Stomach (tissue), 9 donors: Measurements from ENCODE around the gene LCMT1. TPM values are rescaled to one million over a fixed set of nuclear protein-coding genes. Genes with fewer than 3 reads are reported as not detected.

Experiments
- DNase-seq, 2 donors: peaks; one replicate each; pipeline versions ENCODE4 v3.0.0 to v3.0.0-alpha.2; 2013 to 2019
- H3K27ac ChIP-seq, 5 donors: fragments of 200-600 bp in 4 of 5; sonication (generic) in 4 of 5; one replicate each; pipeline ENCODE4 v1.5.1; 2013 to 2019; ENCODE audit warnings: mild to moderate bottlenecking in 1 of 5, moderate library complexity in 1 of 5
- H3K27me3 ChIP-seq, 3 donors: fragments of 200-600 bp; sonication (generic); one replicate each; pipeline ENCODE4 v1.5.1; 2017 to 2019; ENCODE audit warnings: mixed run types in 1 of 3
- H3K36me3 ChIP-seq, 4 donors: fragments of 200-600 bp; sonication (generic); 1 replicate in 3 of 4; 2 replicates in 1 of 4; pipeline ENCODE4 v1.5.1; 2016 to 2019
- H3K4me1 ChIP-seq, 4 donors: fragments of 200-600 bp; sonication (generic); one replicate each; pipeline ENCODE4 v1.5.1; 2016 to 2019
- H3K4me3 ChIP-seq, 4 donors: fragments of 200-600 bp; sonication (generic) in 3 of 4; one replicate each; pipeline ENCODE4 v1.5.1; 2016 to 2019; ENCODE audit warnings: mild to moderate bottlenecking in 1 of 4
- H3K9me3 ChIP-seq, 4 donors: fragments of 200-600 bp; sonication (generic); one replicate each; pipeline ENCODE4 v1.5.1; 2016 to 2019
- EP300 ChIP-seq: sonication (generic); formaldehyde crosslinking; IDR thresholded peaks from one replicate; pipeline ENCODE4 v1.6.1; 2017; ENCODE audit warnings: antibody characterized with exemption
- POLR2A ChIP-seq, 4 donors: fragments of 450-650 bp; IDR thresholded peaks; one replicate each; pipeline ENCODE4 v1.6.1; 2016; ENCODE audit warnings: antibody characterized with exemption in 4 of 4, control low read depth in 2 of 4, mild to moderate bottlenecking in 1 of 4, moderate library complexity in 1 of 4
- POLR2AphosphoS5 ChIP-seq, 3 donors: sonication (generic); formaldehyde crosslinking; IDR thresholded peaks; one replicate each; pipeline ENCODE4 v1.6.1; 2016; ENCODE audit warnings: antibody characterized with exemption in 3 of 3
- WGBS, 5 donors: extraction: QIAGEN DNeasy Blood & Tissue Kit in 3 of 5; methylation state at CpG; one replicate each; pipeline versions ENCODE4 v1.1.5 to v1.1.7; 2013 to 2018; 5-methylcytosine and 5-hydroxymethylcytosine counted together
- intact Hi-C: fragments of 100-400 bp; cut with DNase I; formaldehyde crosslinking; loops from one replicate; pipeline ENCODE4 v1.15.1; 2023; ENCODE audit warnings: low total_unique reads
- polyA plus RNA-seq, 3 donors: library from polyadenylated mRNA; stranded (reverse); fragments of 200-250 nt; gene quantifications; one replicate each; pipeline ENCODE4 v1.2.3, GENCODE V29; 2013
- total RNA-seq, 5 donors: library from RNA; depleted of rRNA; stranded (reverse); fragments of >200 nt; gene quantifications; one replicate each; pipeline versions ENCODE4 v1.1.0 to v1.2.3, GENCODE V29; 2014 to 2016
- TF ChIP-seq, protein P1 (sequence below), 7 experiments: fragments of 450-650 bp in 4 of 7; fragments of 200-600 bp in 3 of 7; sonication (generic) in 3 of 7; IDR thresholded peaks; one replicate each; pipeline ENCODE4 v1.5.1; 2016 to 2019; ENCODE audit warnings: antibody characterized with exemption in 7 of 7, control low read depth in 2 of 7, mild to moderate bottlenecking in 1 of 7
- donor health status: healthy with polysubstance abuse.
- donor health status: Bipolar disorder and iron deficiency.
- donor health status: healthy.

LCMT1 gene
- total and polyA plus RNA-seq, 8 donors = 15.4 to 54.9 (median 30.9) TPM

DNA sequence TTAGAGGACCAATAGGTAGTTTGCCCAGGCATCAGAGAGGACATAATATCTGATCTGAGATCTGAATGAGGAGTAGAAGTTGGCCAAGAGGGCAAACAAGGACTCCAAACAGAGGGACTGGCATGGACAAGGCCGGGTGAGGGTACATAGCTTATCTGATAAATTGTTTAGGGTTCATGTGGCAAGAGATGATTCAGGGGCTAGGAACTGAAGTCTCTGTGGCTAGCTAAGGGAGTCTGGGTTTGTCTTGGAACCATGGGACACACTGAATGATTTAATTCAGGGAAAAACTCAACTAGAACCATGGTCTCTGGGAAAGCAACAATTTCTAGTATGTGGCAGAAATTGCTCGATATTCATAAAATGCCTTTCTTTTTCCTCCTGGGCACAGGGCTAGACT is 101.1 kb downstream of the LCMT1 start:
- H3K4me1 ChIP-seq = no peaks in the 10 kb centered on the region
- H3K9me3 ChIP-seq = peaks cover 0 to 4% (median 0%) of the 10 kb centered on the region in 4 donors
- H3K36me3 ChIP-seq = no peaks in the 10 kb centered on the region
- H3K27me3 ChIP-seq = no peaks in the 10 kb centered on the region
- DNase-seq = no peak
- 73 to 83% (median 81%) methylated on average over 2 of the region's 2 CpGs for WGBS, 5 donors
- H3K4me3 ChIP-seq = no peak overlapping the region
- H3K27ac ChIP-seq = no peak overlapping the region
- TF ChIP-seq POLR2A (IDR thresholded peaks at IDR 0.05) (no peak), EP300 (no peak), POLR2AphosphoS5 (IDR thresholded peaks at IDR 0.05) (no peak)
- TF ChIP-seq, protein P1, sequence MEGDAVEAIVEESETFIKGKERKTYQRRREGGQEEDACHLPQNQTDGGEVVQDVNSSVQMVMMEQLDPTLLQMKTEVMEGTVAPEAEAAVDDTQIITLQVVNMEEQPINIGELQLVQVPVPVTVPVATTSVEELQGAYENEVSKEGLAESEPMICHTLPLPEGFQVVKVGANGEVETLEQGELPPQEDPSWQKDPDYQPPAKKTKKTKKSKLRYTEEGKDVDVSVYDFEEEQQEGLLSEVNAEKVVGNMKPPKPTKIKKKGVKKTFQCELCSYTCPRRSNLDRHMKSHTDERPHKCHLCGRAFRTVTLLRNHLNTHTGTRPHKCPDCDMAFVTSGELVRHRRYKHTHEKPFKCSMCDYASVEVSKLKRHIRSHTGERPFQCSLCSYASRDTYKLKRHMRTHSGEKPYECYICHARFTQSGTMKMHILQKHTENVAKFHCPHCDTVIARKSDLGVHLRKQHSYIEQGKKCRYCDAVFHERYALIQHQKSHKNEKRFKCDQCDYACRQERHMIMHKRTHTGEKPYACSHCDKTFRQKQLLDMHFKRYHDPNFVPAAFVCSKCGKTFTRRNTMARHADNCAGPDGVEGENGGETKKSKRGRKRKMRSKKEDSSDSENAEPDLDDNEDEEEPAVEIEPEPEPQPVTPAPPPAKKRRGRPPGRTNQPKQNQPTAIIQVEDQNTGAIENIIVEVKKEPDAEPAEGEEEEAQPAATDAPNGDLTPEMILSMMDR (IDR thresholded peaks at IDR 0.05) = no peak
- intact Hi-C loops = no loop called here

GRCh38 chr16:25213709-25214397 is 102.3 kb downstream of the LCMT1 start:
- WGBS, 5 donors = 27 to 40% (median 31%) methylated on average over 6 of the region's 6 CpGs
- intact Hi-C loops = no loop called here
- Histone ChIP-seq H3K27ac (no peak overlapping the region), H3K27me3 (no peaks in the 10 kb centered on the region), H3K4me1 (no peaks in the 10 kb centered on the region), H3K36me3 (no peaks in the 10 kb centered on the region), H3K4me3 (no peak overlapping the region), H3K9me3 (peaks cover 0 to 4% (median 0%) of the 10 kb centered on the region in 4 donors)
- no peak for DNase-seq
- TF ChIP-seq, protein P1 (IDR thresholded peaks at IDR 0.05) = no peak
- no peak for TF ChIP-seq POLR2AphosphoS5 (IDR thresholded peaks at IDR 0.05)
- no peak for TF ChIP-seq EP300
- no peak for TF ChIP-seq POLR2A (IDR thresholded peaks at IDR 0.05)

GRCh38 chr16:25217112-25217511 is 105.6 kb downstream of the LCMT1 start:
- no peaks in the 10 kb centered on the region for H3K36me3 ChIP-seq
- no peaks in the 10 kb centered on the region for H3K27me3 ChIP-seq
- TF ChIP-seq EP300 (no peak), POLR2AphosphoS5 (IDR thresholded peaks at IDR 0.05) (no peak), POLR2A (IDR thresholded peaks at IDR 0.05) (no peak)
- TF ChIP-seq, protein P1 (IDR thresholded peaks at IDR 0.05) = no peak
- no peak overlapping the region for H3K27ac ChIP-seq
- no peaks in the 10 kb centered on the region for H3K4me1 ChIP-seq
- intact Hi-C loops = no loop called here
- no peak overlapping the region for H3K4me3 ChIP-seq
- H3K9me3 ChIP-seq = peaks cover 0 to 4% (median 0%) of the 10 kb centered on the region in 4 donors
- DNase-seq = no peak
- 77 to 88% (median 81%) methylated on average over 12 to 17 of the region's 17 CpGs for WGBS, 5 donors

DNA sequence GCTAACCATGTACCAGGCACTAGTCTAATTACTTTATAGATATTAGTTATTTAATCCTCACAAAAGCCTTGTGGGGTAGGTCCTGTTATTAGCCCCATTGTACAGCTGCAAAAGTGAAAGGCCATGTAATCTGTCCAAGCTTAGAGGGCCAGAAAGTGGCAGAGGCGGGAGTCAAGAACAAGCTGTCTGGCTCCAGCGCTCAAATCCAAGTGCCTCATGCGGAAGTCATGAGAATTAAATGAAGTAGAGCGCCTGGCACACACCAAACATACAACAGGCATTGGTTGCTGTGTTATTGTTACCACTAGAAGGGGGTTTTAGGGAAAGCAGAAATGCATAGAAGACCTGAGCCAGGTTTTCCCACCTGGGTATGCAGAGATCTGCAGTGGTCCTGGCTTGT is 106.4 kb downstream of the LCMT1 start:
- H3K4me3 ChIP-seq = no peak overlapping the region
- no peaks in the 10 kb centered on the region for H3K36me3 ChIP-seq
- no peaks in the 10 kb centered on the region for H3K4me1 ChIP-seq
- intact Hi-C loops = no loop called here
- TF ChIP-seq POLR2AphosphoS5 (IDR thresholded peaks at IDR 0.05) (no peak), POLR2A (IDR thresholded peaks at IDR 0.05) (no peak), EP300 (no peak)
- TF ChIP-seq, protein P1 (IDR thresholded peaks at IDR 0.05) = no peak
- H3K27ac ChIP-seq = no peak overlapping the region
- no peak for DNase-seq
- H3K9me3 ChIP-seq = no peaks in the 10 kb centered on the region
- 85 to 93% (median 87%) methylated on average over 4 of the region's 4 CpGs for WGBS, 5 donors
- H3K27me3 ChIP-seq = no peaks in the 10 kb centered on the region
